SK-N-SH treated with all-trans-retinoic acid at 6 μM for 48 hours (cell line): ENCODE results near the gene AKAP12.

Experiments used
- ARNTL ChIP-seq: fragments of 450-650 bp; formaldehyde crosslinking; IDR thresholded peaks from 2 replicates; pipeline ENCODE4 v1.5.0; 2020; ENCODE audit warnings: low read depth, mild to moderate bottlenecking, moderate library complexity, borderline replicate concordance
- BACH2 ChIP-seq: fragments of 250-450 bp; sonication (Bioruptor Pico); IDR thresholded peaks from 2 replicates; pipeline ENCODE4 v1.9.0; 2021; ENCODE audit warnings: mild to moderate bottlenecking, borderline replicate concordance
- CSRNP3 ChIP-seq: fragments of 250-450 bp; sonication (Bioruptor Pico); IDR thresholded peaks from 2 replicates; pipeline ENCODE4 v1.5.1; 2021; ENCODE audit warnings: mild to moderate bottlenecking, moderate library complexity
- ESRRG ChIP-seq: fragments of 250-450 bp; sonication (Bioruptor Pico); IDR thresholded peaks from 2 replicates; pipeline ENCODE4 v1.6.1; 2021; ENCODE audit warnings: mild to moderate bottlenecking
- PATZ1 ChIP-seq: fragments of 250-450 bp; sonication (Bioruptor Pico); IDR thresholded peaks from 2 replicates; pipeline ENCODE4 v1.8.0; 2020; ENCODE audit warnings: mild to moderate bottlenecking, moderate library complexity, borderline replicate concordance
- RARB ChIP-seq: fragments of 250-450 bp; sonication (Bioruptor Pico); IDR thresholded peaks from 2 replicates; pipeline ENCODE4 v1.8.0; 2021; ENCODE audit warnings: mild to moderate bottlenecking, moderate library complexity
- SNAI2 ChIP-seq: fragments of 250-450 bp; sonication (Bioruptor Pico); IDR thresholded peaks from 2 replicates; pipeline ENCODE4 v1.5.0; 2020; ENCODE audit warnings: mild to moderate bottlenecking, moderate library complexity
- ZFP30 ChIP-seq: fragments of 450-650 bp; formaldehyde crosslinking; IDR thresholded peaks from 2 replicates; pipeline ENCODE4 v1.5.0; 2022; ENCODE audit warnings: mild to moderate bottlenecking, moderate library complexity
- ZNF565 ChIP-seq: fragments of 450-650 bp; formaldehyde crosslinking; conservative IDR thresholded peaks from 2 replicates; pipeline ENCODE4 v1.5.0; 2020; ENCODE audit warnings: low read depth, mild to moderate bottlenecking, moderate library complexity
- ZNF8 ChIP-seq: fragments of 450-650 bp; formaldehyde crosslinking; IDR thresholded peaks from 2 replicates; pipeline ENCODE4 v1.5.0; 2020; ENCODE audit warnings: mild to moderate bottlenecking, moderate library complexity

- TF ChIP-seq CSRNP3 (CRISPR knock-in tag), result no peak
- no peak for TF ChIP-seq ESRRG (CRISPR knock-in tag)
- TF ChIP-seq SNAI2, result no peak
- TF ChIP-seq RARB (CRISPR knock-in tag), result no peak
- TF ChIP-seq BACH2, result no peak
- no peak for TF ChIP-seq PATZ1 (CRISPR knock-in tag)
- TF ChIP-seq ZNF565 (CRISPR knock-in tag), result no peak
- no peak for TF ChIP-seq ZFP30 (CRISPR knock-in tag)
- TF ChIP-seq ARNTL (CRISPR knock-in tag), result no peak
- TF ChIP-seq ZNF8, result no peak
Observed at GRCh38 chr6:151224076-151224475, 15.7 kb upstream of the AKAP12 start.
